NB4 (cell line): ENCODE data around the gene SYTL3.
"Not testable (repeated sequence)": the region's sequence is repeated elsewhere in the genome, so short reads cannot be mapped to it uniquely, and the experiment has no call there.

Source experiments
- DNase-seq: peaks from one replicate; pipeline ENCODE4 v3.0.0; 2010; ENCODE audit warnings: low read depth
- H3K4me3 ChIP-seq: one replicate; pipeline ENCODE4 v1.5.1; 2011; ENCODE audit warnings: mild to moderate bottlenecking, low read depth, low read length, moderate library complexity
- MAX ChIP-seq: IDR thresholded peaks from 2 replicates; pipeline ENCODE4 v1.6.1; 2011; ENCODE audit warnings: low read depth, low read length
- MYC ChIP-seq: IDR thresholded peaks from 2 replicates; pipeline ENCODE4 v1.6.1; 2011; ENCODE audit warnings: low read depth, low read length
- POLR2A ChIP-seq: IDR thresholded peaks from 2 replicates; pipeline ENCODE4 v1.6.1; 2011; ENCODE audit warnings: mild to moderate bottlenecking; ENCODE audit not compliant: insufficient read length; ENCODE audit errors: extremely low read depth
- TF ChIP-seq, protein P1 (sequence below): IDR thresholded peaks from one replicate; pipeline ENCODE4 v1.5.1; 2012; ENCODE audit warnings: low read depth, low read length

Gene SYTL3

GRCh38 chr6:158667360-158667981 is 17.6 kb downstream of the SYTL3 start:
- TF ChIP-seq, protein P1, sequence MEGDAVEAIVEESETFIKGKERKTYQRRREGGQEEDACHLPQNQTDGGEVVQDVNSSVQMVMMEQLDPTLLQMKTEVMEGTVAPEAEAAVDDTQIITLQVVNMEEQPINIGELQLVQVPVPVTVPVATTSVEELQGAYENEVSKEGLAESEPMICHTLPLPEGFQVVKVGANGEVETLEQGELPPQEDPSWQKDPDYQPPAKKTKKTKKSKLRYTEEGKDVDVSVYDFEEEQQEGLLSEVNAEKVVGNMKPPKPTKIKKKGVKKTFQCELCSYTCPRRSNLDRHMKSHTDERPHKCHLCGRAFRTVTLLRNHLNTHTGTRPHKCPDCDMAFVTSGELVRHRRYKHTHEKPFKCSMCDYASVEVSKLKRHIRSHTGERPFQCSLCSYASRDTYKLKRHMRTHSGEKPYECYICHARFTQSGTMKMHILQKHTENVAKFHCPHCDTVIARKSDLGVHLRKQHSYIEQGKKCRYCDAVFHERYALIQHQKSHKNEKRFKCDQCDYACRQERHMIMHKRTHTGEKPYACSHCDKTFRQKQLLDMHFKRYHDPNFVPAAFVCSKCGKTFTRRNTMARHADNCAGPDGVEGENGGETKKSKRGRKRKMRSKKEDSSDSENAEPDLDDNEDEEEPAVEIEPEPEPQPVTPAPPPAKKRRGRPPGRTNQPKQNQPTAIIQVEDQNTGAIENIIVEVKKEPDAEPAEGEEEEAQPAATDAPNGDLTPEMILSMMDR, result no peak
- TF ChIP-seq MAX, result no peak
- TF ChIP-seq MYC, result no peak
- no peak for TF ChIP-seq POLR2A
- DNase-seq, result peak; percentile 30
- H3K4me3 ChIP-seq, result no peak overlapping the region

DNA sequence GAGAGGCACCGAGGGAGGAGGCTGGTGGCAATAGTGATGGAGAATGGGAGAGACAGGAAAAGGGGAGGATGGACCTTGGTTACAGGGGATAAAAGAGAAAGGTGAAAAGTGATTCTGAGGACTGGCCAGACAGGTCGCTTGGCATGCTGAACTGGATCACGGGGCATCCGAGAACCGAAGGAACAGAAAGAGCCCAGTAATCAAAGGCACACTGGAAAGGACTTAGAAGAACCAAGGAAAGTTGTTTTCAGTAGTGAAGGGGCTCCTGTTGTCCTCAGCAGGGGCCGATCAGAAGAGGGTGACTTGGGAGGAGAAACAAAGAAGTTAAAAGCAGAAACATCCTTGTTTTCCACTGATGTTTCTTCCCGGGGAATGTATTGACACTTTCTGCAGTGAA is 18.9 kb downstream of the SYTL3 start:
- DNase-seq, result no peak
- TF ChIP-seq MYC (no peak), POLR2A (no peak), MAX (no peak)
- TF ChIP-seq, protein P1, result no peak

DNA sequence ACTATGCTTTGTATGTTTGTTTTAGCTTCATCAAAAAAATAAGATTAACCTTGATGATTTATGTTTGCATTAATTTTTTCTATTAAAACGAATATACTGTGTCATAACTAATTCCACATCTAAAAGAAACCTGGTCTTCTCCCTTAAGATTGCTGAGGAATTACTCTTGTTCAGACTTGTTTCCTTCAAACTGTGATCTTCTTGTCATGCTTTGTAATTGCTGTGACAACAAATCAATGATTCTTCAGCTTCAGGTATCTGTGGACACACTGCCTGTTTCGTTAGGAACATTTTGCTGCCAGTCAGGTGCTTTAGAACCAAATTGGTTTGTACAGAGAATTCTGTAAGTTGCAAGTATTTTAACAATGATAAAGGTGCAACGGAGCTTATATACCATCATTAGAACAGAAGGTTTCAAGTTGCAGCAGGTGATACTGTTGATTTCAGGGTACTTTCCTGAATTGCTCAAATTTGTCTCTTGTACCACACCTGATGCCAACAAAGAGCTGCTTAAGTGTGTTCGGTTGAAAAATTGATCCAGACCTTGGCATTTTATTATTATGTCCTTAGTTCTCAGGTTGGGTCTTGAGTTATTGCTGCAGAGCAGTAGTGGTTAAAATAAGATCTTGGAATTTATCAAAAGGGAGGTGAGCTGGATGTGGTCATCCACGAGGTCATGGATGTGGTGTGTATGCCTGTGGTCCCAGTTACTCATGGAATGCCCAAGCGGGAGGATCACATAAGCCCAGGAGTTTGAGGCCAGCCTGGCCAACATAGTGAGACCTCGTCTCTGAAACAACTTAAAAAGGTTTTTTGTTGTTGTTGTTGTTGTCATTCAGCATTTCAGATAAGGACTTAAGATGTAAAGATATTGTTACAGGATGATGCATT is 19.5 kb downstream of the SYTL3 start:
- DNase-seq, result no peak
- H3K4me3 ChIP-seq, result no peak overlapping the region
- TF ChIP-seq POLR2A (no peak), MAX (no peak), MYC (no peak)
- TF ChIP-seq, protein P1, result no peak

More for the DNA sequence above, 18.9 kb downstream of the SYTL3 start:
- H3K4me3 ChIP-seq, result no peak overlapping the region

GRCh38 chr6:158672119-158672518 is 22.3 kb downstream of the SYTL3 start:
- DNase-seq, H3K4me3 ChIP-seq: not testable (repeated sequence)

DNA sequence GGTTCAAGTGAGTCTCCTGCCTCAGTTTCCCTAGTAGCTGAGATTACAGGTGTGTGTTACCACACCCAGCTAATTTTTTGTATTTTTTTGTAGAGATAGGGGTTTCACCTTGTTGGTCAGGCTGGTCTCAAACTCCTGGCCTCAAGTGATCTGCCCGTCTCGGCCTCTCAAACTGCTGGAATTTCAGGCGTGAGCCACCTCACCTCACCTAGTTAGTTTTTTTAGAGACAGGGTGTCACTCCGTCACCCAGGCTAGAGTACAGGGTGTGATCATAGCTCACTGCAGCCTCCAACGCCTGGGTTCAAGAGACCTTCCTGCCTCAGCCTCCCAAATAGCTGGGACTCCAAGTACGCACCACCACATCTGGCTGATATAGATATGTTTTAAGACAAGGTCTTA is 22.9 kb downstream of the SYTL3 start:
- no peak for DNase-seq
- H3K4me3 ChIP-seq, result no peak overlapping the region
- TF ChIP-seq, protein P1, result no peak
- TF ChIP-seq MAX (no peak), MYC (no peak), POLR2A (no peak)

- TF ChIP-seq POLR2A, result no peak
- no peak for TF ChIP-seq MYC
- no peak for TF ChIP-seq MAX
- TF ChIP-seq, protein P1, result no peak
- DNase-seq, result no peak
- no peak overlapping the region for H3K4me3 ChIP-seq
Observed at GRCh38 chr6:158674342-158675131, 24.7 kb downstream of the SYTL3 start.

- DNase-seq, H3K4me3 ChIP-seq: not testable (repeated sequence)
Observed at GRCh38 chr6:158677094-158677493, 27.2 kb downstream of the SYTL3 start.
